Psoas muscle (tissue), 8 donors: Measurements from ENCODE around the gene MGAT3. TPM values are rescaled to one million over a fixed set of nuclear protein-coding genes. Genes with fewer than 3 reads are reported as not detected.

ENCODE experiments used
- ATAC-seq, 4 donors: fragments of 200-7000 bp; cut with Tn5 transposase; one replicate each; pipeline ENCODE4 v1.9.1; 2020; ENCODE audit warnings: moderate library complexity in 3 of 4, mild to moderate bottlenecking in 2 of 4
- DNase-seq, 2 donors: peaks; one replicate each; pipeline ENCODE4 v3.0.0-alpha.2; 2020
- H3K27ac ChIP-seq: fragments of 200-600 bp; one replicate; pipeline ENCODE4 v1.8.0; 2022
- H3K27me3 ChIP-seq, 3 donors: fragments of 200-600 bp in 1 of 3; one replicate each; pipeline versions ENCODE4 v1.6.1 to v1.8.0; 2013 to 2022; ENCODE audit warnings: low read length in 2 of 3, mild to moderate bottlenecking in 2 of 3, moderate library complexity in 1 of 3; ENCODE audit not compliant: insufficient read depth in 3 of 3
- H3K36me3 ChIP-seq, 2 donors: fragments of 200-600 bp in 1 of 2; one replicate each; pipeline versions ENCODE4 v1.6.1 to v1.8.0; 2013 to 2022; ENCODE audit warnings: low read depth in 1 of 2, mild to moderate bottlenecking in 1 of 2, moderate library complexity in 1 of 2; ENCODE audit not compliant: insufficient read depth in 1 of 2
- H3K4me1 ChIP-seq: fragments of 200-600 bp; one replicate; pipeline ENCODE4 v1.8.0; 2022
- H3K4me3 ChIP-seq: fragments of 200-600 bp; one replicate; pipeline ENCODE4 v1.8.0; 2022; ENCODE audit warnings: mild to moderate bottlenecking
- H3K9me3 ChIP-seq: fragments of 200-600 bp; one replicate; pipeline ENCODE4 v1.8.0; 2022
- WGBS, 3 donors: extraction: QIAGEN DNeasy Blood & Tissue Kit; methylation state at CpG; one replicate each; pipeline versions ENCODE4 v1.1.6 to v1.1.7; 2013; 5-methylcytosine and 5-hydroxymethylcytosine counted together
- intact Hi-C, 2 donors: fragments of 100-400 bp; cut with DNase I; formaldehyde crosslinking; loops; one replicate each; pipeline versions ENCODE4 v1.11.0 to v1.14.2; 2022
- long read RNA-seq, 2 donors: library from polyadenylated mRNA; unstranded; transcript quantifications; one replicate each; pipeline ENCODE4 v2.0.0, GENCODE V29; 2021
- polyA plus RNA-seq, 3 donors: library from polyadenylated mRNA; stranded (reverse); fragments of 200-250 nt; gene quantifications; one replicate each; pipeline ENCODE4 v1.2.3, GENCODE V29; 2013
- total RNA-seq, 4 donors: library from RNA; stranded (reverse); fragmentation: NEBNext Ultra II Directional in 2 of 4; extraction: Animal tissue kit (Norgen Biotek cat#: 25700) in 2 of 4; gene quantifications; one replicate each; pipeline versions ENCODE4 v1.2.1 to v1.2.4, GENCODE V29; 2021 to 2023
- TF ChIP-seq, protein P1 (sequence below): fragments of 200-600 bp; IDR thresholded peaks from one replicate; pipeline ENCODE4 v1.8.0; 2022; ENCODE audit warnings: antibody characterized with exemption
- donor health status: healthy with polysubstance abuse.
- donor health status: DM: no; HTN: no; CAD: no; lungs with moderate emphysema.
- donor health status: Bipolar disorder and iron deficiency.
- donor health status: healthy.
- donor health status: DM: yes; HTN: yes; CAD: no.
- donor health status: DM: no; HTN: no; CAD: no.
- donor health status: DM: no; HTN: no; CAD: no.
- donor health status: DM: yes; HTN: yes; CAD: no.

MGAT3 gene, protein sequence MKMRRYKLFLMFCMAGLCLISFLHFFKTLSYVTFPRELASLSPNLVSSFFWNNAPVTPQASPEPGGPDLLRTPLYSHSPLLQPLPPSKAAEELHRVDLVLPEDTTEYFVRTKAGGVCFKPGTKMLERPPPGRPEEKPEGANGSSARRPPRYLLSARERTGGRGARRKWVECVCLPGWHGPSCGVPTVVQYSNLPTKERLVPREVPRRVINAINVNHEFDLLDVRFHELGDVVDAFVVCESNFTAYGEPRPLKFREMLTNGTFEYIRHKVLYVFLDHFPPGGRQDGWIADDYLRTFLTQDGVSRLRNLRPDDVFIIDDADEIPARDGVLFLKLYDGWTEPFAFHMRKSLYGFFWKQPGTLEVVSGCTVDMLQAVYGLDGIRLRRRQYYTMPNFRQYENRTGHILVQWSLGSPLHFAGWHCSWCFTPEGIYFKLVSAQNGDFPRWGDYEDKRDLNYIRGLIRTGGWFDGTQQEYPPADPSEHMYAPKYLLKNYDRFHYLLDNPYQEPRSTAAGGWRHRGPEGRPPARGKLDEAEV
- 1 to 10 TPM; 1.4 to 2.2 (median 1.8) TPM for total RNA-seq
- polyA plus RNA-seq: under 1 TPM; 0.53 to 0.65 (median 0.56) TPM
- long read RNA-seq, donor 1, partial matches to known transcripts: 0 of 1 reads
- long read RNA-seq, donor 1, other reads (novel, unspliced or antisense): 1 of 1 reads
- long read RNA-seq, donor 2, full-length matches to known transcripts: 1 of 2 reads
- long read RNA-seq, donor 2, partial matches to known transcripts: 0 of 2 reads
- long read RNA-seq, donor 2, other reads (novel, unspliced or antisense): 1 of 2 reads

DNA sequence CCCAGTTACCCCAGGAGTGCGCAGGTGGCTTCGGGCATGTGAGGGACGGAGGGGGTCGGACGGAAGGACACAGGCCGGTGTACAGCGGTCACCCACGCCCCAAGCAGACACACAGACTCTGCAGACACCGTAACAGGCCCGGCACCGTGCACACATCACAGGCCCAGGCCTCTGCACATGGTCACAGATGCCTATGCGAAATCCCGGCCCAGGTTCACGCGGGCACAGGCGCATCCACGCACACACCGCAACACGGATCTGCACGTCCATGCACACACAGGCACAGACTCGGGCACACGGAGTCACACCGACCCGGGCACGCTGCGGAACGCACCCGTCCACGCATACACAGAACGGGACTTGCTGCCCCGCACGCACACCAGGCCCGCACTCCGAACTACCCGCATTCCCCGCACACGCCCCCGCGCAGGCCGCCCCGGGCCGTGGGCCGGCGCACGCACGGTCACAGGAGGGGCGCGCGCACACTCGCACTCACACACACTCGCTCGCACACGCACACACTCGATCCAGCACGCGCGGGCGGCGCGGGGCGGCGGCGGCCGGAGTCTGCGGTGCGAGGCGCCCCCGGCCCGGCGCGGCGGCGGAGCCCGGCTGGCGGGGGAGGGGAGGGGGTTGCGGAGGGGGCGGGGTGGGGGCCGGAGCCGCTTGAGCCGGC lies at the start of gene MGAT3:
MGAT3 (plus strand) TSS at position 491 of the 676 bp plus-strand sequence. CDS start 30,336 bp downstream, outside the sequence.
- ATAC-seq: peak; percentile 22 to 33 (median 24)
- peak within 1 kb of the TSS; percentile 60 for H3K4me3 ChIP-seq
- peak within 1 kb of the TSS; percentile 36 for H3K27ac ChIP-seq
- H3K36me3 ChIP-seq: no peaks in the 10 kb centered on the region
- no peak for DNase-seq
- WGBS, 3 donors: 28 to 37% (median 29%) methylated on average over 55 to 75 of the region's 80 CpGs
- intact Hi-C loops: no loop called here
- no peaks in the 10 kb centered on the region for H3K4me1 ChIP-seq
- H3K9me3 ChIP-seq: no peaks in the 10 kb centered on the region
- TF ChIP-seq, protein P1, sequence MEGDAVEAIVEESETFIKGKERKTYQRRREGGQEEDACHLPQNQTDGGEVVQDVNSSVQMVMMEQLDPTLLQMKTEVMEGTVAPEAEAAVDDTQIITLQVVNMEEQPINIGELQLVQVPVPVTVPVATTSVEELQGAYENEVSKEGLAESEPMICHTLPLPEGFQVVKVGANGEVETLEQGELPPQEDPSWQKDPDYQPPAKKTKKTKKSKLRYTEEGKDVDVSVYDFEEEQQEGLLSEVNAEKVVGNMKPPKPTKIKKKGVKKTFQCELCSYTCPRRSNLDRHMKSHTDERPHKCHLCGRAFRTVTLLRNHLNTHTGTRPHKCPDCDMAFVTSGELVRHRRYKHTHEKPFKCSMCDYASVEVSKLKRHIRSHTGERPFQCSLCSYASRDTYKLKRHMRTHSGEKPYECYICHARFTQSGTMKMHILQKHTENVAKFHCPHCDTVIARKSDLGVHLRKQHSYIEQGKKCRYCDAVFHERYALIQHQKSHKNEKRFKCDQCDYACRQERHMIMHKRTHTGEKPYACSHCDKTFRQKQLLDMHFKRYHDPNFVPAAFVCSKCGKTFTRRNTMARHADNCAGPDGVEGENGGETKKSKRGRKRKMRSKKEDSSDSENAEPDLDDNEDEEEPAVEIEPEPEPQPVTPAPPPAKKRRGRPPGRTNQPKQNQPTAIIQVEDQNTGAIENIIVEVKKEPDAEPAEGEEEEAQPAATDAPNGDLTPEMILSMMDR: no peak
- peaks cover 0 to 26% (median 12%) of the 10 kb centered on the region in 3 donors for H3K27me3 ChIP-seq

DNA sequence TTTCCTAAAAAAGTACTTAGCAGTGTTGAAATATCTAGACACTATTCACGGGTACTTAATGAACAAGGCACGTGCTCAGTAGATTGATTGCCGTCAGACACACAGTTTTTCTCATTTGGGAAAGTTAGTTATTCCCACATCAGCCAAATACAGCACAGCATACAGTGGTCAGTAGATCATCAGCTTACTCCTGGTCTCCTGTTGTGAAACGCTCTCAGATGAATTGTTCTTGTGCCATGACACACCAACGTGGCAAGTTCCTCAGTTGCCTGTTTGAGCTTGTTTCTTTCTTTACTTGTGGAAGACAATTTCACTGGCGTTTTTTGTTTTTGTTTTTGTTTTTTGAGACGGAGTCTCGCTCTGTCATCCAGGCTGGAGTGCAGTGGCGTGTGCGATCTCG lies 48.6 kb upstream of the MGAT3 start:
- intact Hi-C loops: loop anchor here in 1 of 2 donors (10.0 kb wide), 1 partner anchor 87 kb away; no protein-coding TSS in a partner anchor
- peak in 1 of 2 donors; percentile 5 for DNase-seq
- Histone ChIP-seq H3K9me3 (no peaks in the 10 kb centered on the region), H3K36me3 (peaks cover 0 to 10% of the 10 kb centered on the region in 2 donors), H3K4me1 (peaks cover 51% of the 10 kb centered on the region), H3K27me3 (no peaks in the 10 kb centered on the region), H3K4me3 (no peak overlapping the region), H3K27ac (no peak overlapping the region)
- WGBS, 3 donors: 83 to 89% (median 84%) methylated on average over 11 of the region's 11 CpGs
- ATAC-seq: peak; percentile 51 to 66 (median 54)
- TF ChIP-seq, protein P1: no peak

DNA sequence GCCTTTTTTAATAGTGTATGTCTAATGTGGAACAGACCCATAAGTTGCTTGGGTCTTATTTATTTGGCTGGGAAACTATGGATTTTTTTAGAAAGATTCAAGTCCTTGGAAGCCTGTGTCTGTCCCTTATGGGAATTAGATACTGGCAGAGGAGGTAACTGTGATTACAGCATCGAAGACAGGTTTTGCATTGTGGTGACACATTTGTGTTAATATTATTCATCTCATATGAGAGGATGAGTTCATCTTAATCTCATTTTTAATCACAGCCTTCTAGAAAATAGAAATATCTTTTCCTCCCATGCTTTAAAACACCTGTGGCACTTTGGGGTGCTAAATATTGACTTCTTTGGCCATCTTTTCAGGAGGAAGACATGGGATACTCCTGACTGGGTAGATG lies 48.0 kb upstream of the MGAT3 start:
- WGBS, 3 donors: 43 to 71% (median 46%) methylated on average over 1 of the region's 1 CpG
- peaks cover 0 to 8% of the 10 kb centered on the region in 2 donors for H3K36me3 ChIP-seq
- H3K9me3 ChIP-seq: no peaks in the 10 kb centered on the region
- H3K27me3 ChIP-seq: no peaks in the 10 kb centered on the region
- ATAC-seq: no peak
- intact Hi-C loops: loop anchor here in 1 of 2 donors (10.0 kb wide), 1 partner anchor 86 kb away; no protein-coding TSS in a partner anchor
- DNase-seq: no peak
- peak overlapping the region; percentile 30 for H3K27ac ChIP-seq
- no peak overlapping the region for H3K4me3 ChIP-seq
- TF ChIP-seq, protein P1: no peak
- peaks cover 57% of the 10 kb centered on the region for H3K4me1 ChIP-seq

DNA sequence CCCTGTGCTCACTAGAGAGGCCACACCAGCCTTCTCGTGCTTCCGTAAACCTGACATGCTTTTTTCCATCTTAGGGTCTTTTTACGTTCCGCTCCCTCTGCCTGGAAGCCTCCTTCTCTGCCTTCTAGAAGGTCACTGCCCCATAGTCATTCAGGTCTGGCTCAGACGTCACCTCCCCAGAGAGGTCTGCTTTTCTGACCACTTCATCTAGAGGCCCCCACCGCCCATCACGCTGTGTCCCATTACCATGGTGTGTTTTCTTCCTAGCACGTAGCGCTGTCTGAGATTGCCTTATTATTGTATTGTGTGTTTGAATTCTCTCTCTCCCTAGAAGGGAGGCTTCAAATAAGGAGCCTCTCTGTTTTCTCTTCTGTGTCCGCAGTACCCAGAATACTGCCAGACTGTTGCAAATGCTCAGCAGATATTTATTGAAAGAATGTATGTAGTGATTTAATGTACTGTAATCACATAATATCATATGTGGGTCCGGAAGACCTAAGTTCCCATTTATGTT lies 47.2 kb upstream of the MGAT3 start:
- H3K27ac ChIP-seq: no peak overlapping the region
- H3K27me3 ChIP-seq: no peaks in the 10 kb centered on the region
- TF ChIP-seq, protein P1: no peak
- peaks cover 65% of the 10 kb centered on the region for H3K4me1 ChIP-seq
- WGBS, 3 donors: 89 to 91% (median 90%) methylated on average over 11 of the region's 11 CpGs
- peaks cover 0 to 3% of the 10 kb centered on the region in 2 donors for H3K36me3 ChIP-seq
- ATAC-seq (no peak), DNase-seq (no peak)
- H3K4me3 ChIP-seq: no peak overlapping the region
- intact Hi-C loops: loop anchor here in 1 of 2 donors (10.0 kb wide), 1 partner anchor 85 kb away; no protein-coding TSS in a partner anchor
- no peaks in the 10 kb centered on the region for H3K9me3 ChIP-seq
